ENCODE results near the gene SH3BP5. TPM values are rescaled to one million over a fixed set of nuclear protein-coding genes. Genes with fewer than 3 reads are reported as not detected.
"Not testable (repeated sequence)": the region's sequence is repeated elsewhere in the genome, so short reads cannot be mapped to it uniquely, and the experiment has no call there.

SH3BP5 gene
- total RNA-seq, 1 donor from 2014 or later, result 41.1 TPM

GRCh38 chr3:15354485-15354884, 22.1 kb upstream of the SH3BP5 start:
- H3K9me3 Mint-ChIP-seq (ENCODE audit: unreplicated experiment), result no peaks in the 10 kb centered on the region
- DNase-seq (ENCODE audit: low spot score), result no peak
- TF ChIP-seq, protein P1, sequence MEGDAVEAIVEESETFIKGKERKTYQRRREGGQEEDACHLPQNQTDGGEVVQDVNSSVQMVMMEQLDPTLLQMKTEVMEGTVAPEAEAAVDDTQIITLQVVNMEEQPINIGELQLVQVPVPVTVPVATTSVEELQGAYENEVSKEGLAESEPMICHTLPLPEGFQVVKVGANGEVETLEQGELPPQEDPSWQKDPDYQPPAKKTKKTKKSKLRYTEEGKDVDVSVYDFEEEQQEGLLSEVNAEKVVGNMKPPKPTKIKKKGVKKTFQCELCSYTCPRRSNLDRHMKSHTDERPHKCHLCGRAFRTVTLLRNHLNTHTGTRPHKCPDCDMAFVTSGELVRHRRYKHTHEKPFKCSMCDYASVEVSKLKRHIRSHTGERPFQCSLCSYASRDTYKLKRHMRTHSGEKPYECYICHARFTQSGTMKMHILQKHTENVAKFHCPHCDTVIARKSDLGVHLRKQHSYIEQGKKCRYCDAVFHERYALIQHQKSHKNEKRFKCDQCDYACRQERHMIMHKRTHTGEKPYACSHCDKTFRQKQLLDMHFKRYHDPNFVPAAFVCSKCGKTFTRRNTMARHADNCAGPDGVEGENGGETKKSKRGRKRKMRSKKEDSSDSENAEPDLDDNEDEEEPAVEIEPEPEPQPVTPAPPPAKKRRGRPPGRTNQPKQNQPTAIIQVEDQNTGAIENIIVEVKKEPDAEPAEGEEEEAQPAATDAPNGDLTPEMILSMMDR (IDR thresholded peaks at IDR 0.05; ENCODE audit: unreplicated experiment), result no peak
- no peak overlapping the region for H3K27ac Mint-ChIP-seq (ENCODE audit: unreplicated experiment)
- H3K27me3 Mint-ChIP-seq (ENCODE audit: unreplicated experiment), result peaks cover 3% of the 10 kb centered on the region
- no peaks in the 10 kb centered on the region for H3K36me3 Mint-ChIP-seq (ENCODE audit: low read depth, unreplicated experiment)
- H3K4me3 Mint-ChIP-seq (ENCODE audit: unreplicated experiment), result no peak overlapping the region
- peaks cover 11% of the 10 kb centered on the region for H3K4me1 Mint-ChIP-seq (ENCODE audit: unreplicated experiment)

DNA sequence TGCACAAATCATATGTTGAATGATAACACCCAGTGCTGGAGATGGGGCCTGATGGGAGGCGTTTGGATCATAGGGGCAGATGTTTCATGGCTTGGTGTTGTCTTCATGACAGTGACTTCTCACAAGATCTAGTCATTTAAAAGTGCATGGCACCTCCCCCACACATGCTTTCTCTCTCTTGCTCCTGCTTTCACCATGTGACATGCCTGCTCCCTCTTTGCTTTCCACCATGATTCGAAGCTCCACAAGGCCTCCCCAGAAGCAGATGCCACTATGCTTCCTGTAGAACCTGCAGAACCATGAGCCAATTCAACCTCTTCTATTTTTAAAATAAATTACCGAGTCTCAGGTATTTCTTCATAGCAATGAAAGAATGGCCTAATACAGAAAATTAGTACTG, 17.8 kb upstream of the SH3BP5 start:
- Mint-ChIP-seq H3K9me3 (ENCODE audit: unreplicated experiment) (no peaks in the 10 kb centered on the region), H3K4me1 (ENCODE audit: unreplicated experiment) (no peaks in the 10 kb centered on the region), H3K27ac (ENCODE audit: unreplicated experiment) (no peak overlapping the region), H3K36me3 (ENCODE audit: low read depth, unreplicated experiment) (no peaks in the 10 kb centered on the region), H3K4me3 (ENCODE audit: unreplicated experiment) (no peak overlapping the region), H3K27me3 (ENCODE audit: unreplicated experiment) (peaks cover 3% of the 10 kb centered on the region)
- TF ChIP-seq, protein P1 (IDR thresholded peaks at IDR 0.05; ENCODE audit: unreplicated experiment), result no peak
- no peak for DNase-seq (ENCODE audit: low spot score)

DNA sequence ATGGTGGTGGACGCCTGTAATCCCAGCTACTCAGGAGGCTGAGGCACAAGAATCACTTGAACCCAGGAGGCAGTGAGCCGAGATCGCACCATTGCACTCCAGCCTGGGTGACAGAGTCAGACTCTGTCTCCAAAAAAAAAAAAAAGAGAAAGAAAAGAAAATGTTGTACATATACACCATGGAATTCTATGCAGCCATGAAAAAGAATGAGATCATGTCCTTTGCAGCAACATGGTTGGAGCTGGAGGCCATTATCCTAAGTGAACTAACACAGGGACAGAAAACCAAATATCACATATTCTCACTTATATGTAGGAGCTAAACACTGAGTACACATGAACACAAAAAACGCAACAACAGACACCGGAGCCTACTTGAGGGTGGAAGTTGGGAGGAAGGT, 17.1 kb upstream of the SH3BP5 start:
- not testable (repeated sequence) for H3K9me3 Mint-ChIP-seq (ENCODE audit: unreplicated experiment); H3K36me3 Mint-ChIP-seq (ENCODE audit: low read depth, unreplicated experiment); H3K4me3 Mint-ChIP-seq (ENCODE audit: unreplicated experiment); H3K4me1 Mint-ChIP-seq (ENCODE audit: unreplicated experiment); H3K27me3 Mint-ChIP-seq (ENCODE audit: unreplicated experiment); DNase-seq (ENCODE audit: low spot score); H3K27ac Mint-ChIP-seq (ENCODE audit: unreplicated experiment)

- Mint-ChIP-seq H3K36me3 (ENCODE audit: low read depth, unreplicated experiment) (no peaks in the 10 kb centered on the region), H3K4me3 (ENCODE audit: unreplicated experiment) (no peak overlapping the region), H3K27me3 (ENCODE audit: unreplicated experiment) (no peaks in the 10 kb centered on the region), H3K27ac (ENCODE audit: unreplicated experiment) (no peak overlapping the region), H3K4me1 (ENCODE audit: unreplicated experiment) (no peaks in the 10 kb centered on the region), H3K9me3 (ENCODE audit: unreplicated experiment) (no peaks in the 10 kb centered on the region)
- TF ChIP-seq, protein P1 (IDR thresholded peaks at IDR 0.05; ENCODE audit: unreplicated experiment), result no peak
- no peak for DNase-seq (ENCODE audit: low spot score)
Measured at GRCh38 chr3:15348246-15348645, 15.9 kb upstream of the SH3BP5 start.

DNA sequence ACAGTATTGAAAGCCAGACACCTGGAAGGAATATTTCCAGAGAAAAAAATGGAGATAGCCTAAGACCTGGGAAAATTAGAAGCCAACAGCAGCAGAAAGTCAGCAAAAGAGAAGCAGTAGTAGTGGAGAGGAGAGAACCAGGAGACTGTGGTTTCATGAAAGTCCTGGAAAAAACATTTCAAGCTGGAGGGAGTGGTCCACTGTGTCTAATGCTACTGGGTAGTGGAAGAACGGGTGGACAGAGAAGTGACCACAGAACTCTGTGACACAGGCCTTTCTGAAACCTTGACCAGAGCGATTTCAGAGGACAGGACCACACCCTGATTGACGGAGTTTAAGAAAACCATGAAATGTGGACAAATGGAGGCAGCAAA, 15.3 kb upstream of the SH3BP5 start:
- no peak overlapping the region for H3K4me3 Mint-ChIP-seq (ENCODE audit: unreplicated experiment)
- H3K27me3 Mint-ChIP-seq (ENCODE audit: unreplicated experiment), result no peaks in the 10 kb centered on the region
- no peaks in the 10 kb centered on the region for H3K9me3 Mint-ChIP-seq (ENCODE audit: unreplicated experiment)
- no peak for DNase-seq (ENCODE audit: low spot score)
- H3K4me1 Mint-ChIP-seq (ENCODE audit: unreplicated experiment), result no peaks in the 10 kb centered on the region
- no peaks in the 10 kb centered on the region for H3K36me3 Mint-ChIP-seq (ENCODE audit: low read depth, unreplicated experiment)
- no peak overlapping the region for H3K27ac Mint-ChIP-seq (ENCODE audit: unreplicated experiment)
- TF ChIP-seq, protein P1 (IDR thresholded peaks at IDR 0.05; ENCODE audit: unreplicated experiment), result no peak
